ENCODE results near the gene CLDN22.

Gene CLDN22

GRCh38 chr4:183321079-183321478, 1.0 kb upstream of the CLDN22 start:
- no peak for DNase-seq

GRCh38 chr4:183318656-183319055, 1.4 kb downstream of the CLDN22 start:
- no peak for DNase-seq

GRCh38 chr4:183314806-183315205, 5.3 kb downstream of the CLDN22 start:
- no peak for DNase-seq

GRCh38 chr4:183314336-183314735, 5.7 kb downstream of the CLDN22 start:
- DNase-seq, result no peak

GRCh38 chr4:183312841-183313240, 7.2 kb downstream of the CLDN22 start:
- no peak for DNase-seq

GRCh38 chr4:183306811-183307210, 13.3 kb downstream of the CLDN22 start:
- DNase-seq, result no peak

- no peak for DNase-seq
These were observed 15.5 kb downstream of the CLDN22 start for GRCh38 chr4:183304538-183304937.

GRCh38 chr4:183304067-183304466, 16.0 kb downstream of the CLDN22 start:
- no peak for DNase-seq

- DNase-seq, result no peak
These were observed 16.8 kb downstream of the CLDN22 start for GRCh38 chr4:183303301-183303700.

GRCh38 chr4:183300655-183301054, 19.4 kb downstream of the CLDN22 start:
- DNase-seq, result no peak

GRCh38 chr4:183300070-183300469, 20.0 kb downstream of the CLDN22 start:
- no peak for DNase-seq

- DNase-seq, result no peak
These were observed 20.6 kb downstream of the CLDN22 start for GRCh38 chr4:183299464-183299863.

GRCh38 chr4:183297675-183298074, 22.4 kb downstream of the CLDN22 start:
- DNase-seq, result no peak

GRCh38 chr4:183295711-183296110, 24.4 kb downstream of the CLDN22 start:
- no peak for DNase-seq

- DNase-seq, result no peak
These were observed 29.0 kb downstream of the CLDN22 start for GRCh38 chr4:183291070-183291469.

GRCh38 chr4:183289688-183290087, 30.4 kb downstream of the CLDN22 start:
- DNase-seq, result peak in 1 of 2 experiments; percentile 13

GRCh38 chr4:183288955-183289354, 31.1 kb downstream of the CLDN22 start:
- no peak for DNase-seq

GRCh38 chr4:183287677-183288076, 32.4 kb downstream of the CLDN22 start:
- DNase-seq, result no peak

GRCh38 chr4:183287309-183287659, 32.8 kb downstream of the CLDN22 start:
- DNase-seq, result no peak

GRCh38 chr4:183286590-183287308, 33.3 kb downstream of the CLDN22 start:
- DNase-seq, result no peak

GRCh38 chr4:183285886-183286285, 34.2 kb downstream of the CLDN22 start:
- no peak for DNase-seq

- DNase-seq, result no peak
These were observed 35.1 kb downstream of the CLDN22 start for GRCh38 chr4:183284965-183285364.

- DNase-seq, result no peak
These were observed 35.8 kb downstream of the CLDN22 start for GRCh38 chr4:183284258-183284785.

- DNase-seq, result no peak
These were observed 44.0 kb downstream of the CLDN22 start for GRCh38 chr4:183276106-183276505.

GRCh38 chr4:183272384-183272783, 47.7 kb downstream of the CLDN22 start:
- no peak for DNase-seq
